IPS-18a (cell line): ENCODE data around the gene PDCD6IP.
"Not testable (repeated sequence)": the region's sequence is repeated elsewhere in the genome, so short reads cannot be mapped to it uniquely, and the experiment has no call there.

ENCODE experiments used
- H3K27ac ChIP-seq: one replicate; pipeline ENCODE4 v1.5.1; 2013; ENCODE audit warnings: low read length
- H3K27me3 ChIP-seq: one replicate; pipeline ENCODE4 v1.6.1; 2013; ENCODE audit warnings: mild to moderate bottlenecking, low read length; ENCODE audit not compliant: control insufficient read depth, insufficient read depth
- H3K36me3 ChIP-seq: one replicate; pipeline ENCODE4 v1.6.1; 2013; ENCODE audit warnings: low read depth, low read length; ENCODE audit not compliant: control insufficient read depth
- H3K4me1 ChIP-seq: one replicate; pipeline ENCODE4 v1.6.1; 2013; ENCODE audit warnings: low read depth, low read length; ENCODE audit not compliant: control insufficient read depth
- H3K4me3 ChIP-seq: one replicate; pipeline ENCODE4 v1.5.1; 2013; ENCODE audit warnings: low read length
- H3K9ac ChIP-seq: one replicate; pipeline ENCODE4 v1.6.1; 2013; ENCODE audit warnings: mild to moderate bottlenecking, low read length, moderate library complexity
- H3K9me3 ChIP-seq: one replicate; pipeline ENCODE4 v1.6.1; 2013; ENCODE audit warnings: low read depth, low read length; ENCODE audit not compliant: control insufficient read depth

Gene PDCD6IP

DNA sequence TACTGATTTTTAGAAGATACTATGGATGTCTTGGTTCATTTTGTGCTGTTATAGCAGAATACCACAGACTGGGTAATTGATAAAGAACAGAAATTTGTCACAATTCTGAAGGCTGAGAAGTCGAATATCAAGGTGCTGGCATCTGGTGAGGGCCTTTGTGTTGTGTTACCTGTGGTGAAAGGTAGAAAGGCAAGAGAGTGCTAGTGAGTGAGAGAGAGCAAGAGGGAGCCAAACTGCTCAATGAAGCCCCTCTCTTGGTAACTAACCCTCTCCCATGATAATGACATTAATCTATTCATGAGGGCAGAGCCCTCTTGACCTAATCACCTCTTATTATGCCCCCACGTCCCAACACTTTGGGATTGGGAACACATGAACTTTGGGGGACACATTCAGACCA is 31.3 kb downstream of the PDCD6IP start:
- Histone ChIP-seq H3K9ac (no peak overlapping the region), H3K27ac (no peak overlapping the region), H3K4me1 (peaks cover 17% of the 10 kb centered on the region), H3K27me3 (no peaks in the 10 kb centered on the region), H3K9me3 (no peaks in the 10 kb centered on the region), H3K36me3 (peaks cover 16% of the 10 kb centered on the region), H3K4me3 (no peak overlapping the region)

DNA sequence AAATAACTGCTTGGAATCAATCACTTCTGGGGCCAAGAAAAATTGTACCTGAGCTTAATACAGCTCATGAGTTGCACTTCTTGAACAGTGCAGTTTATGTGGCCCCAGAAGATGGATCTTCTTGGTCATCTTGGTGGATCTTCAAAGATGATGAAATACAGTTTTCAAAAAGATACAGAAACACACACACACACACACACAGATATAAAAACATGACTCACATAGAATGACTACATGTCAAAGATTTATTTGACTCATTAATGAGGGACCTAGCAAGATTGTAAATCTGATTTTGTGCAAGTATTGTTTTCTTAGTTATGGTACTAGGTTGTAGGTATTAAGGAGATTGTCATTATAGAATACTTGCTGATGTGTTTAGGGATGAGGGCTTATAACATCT is 32.6 kb downstream of the PDCD6IP start:
- Histone ChIP-seq H3K27ac (no peak overlapping the region), H3K4me1 (peaks cover 9% of the 10 kb centered on the region), H3K9me3 (no peaks in the 10 kb centered on the region), H3K4me3 (no peak overlapping the region), H3K9ac (no peak overlapping the region), H3K27me3 (no peaks in the 10 kb centered on the region), H3K36me3 (peaks cover 16% of the 10 kb centered on the region)

- Histone ChIP-seq H3K27ac (no peak overlapping the region), H3K36me3 (peaks cover 7% of the 10 kb centered on the region), H3K4me1 (peaks cover 9% of the 10 kb centered on the region), H3K9me3 (no peaks in the 10 kb centered on the region), H3K4me3 (no peak overlapping the region), H3K9ac (no peak overlapping the region), H3K27me3 (no peaks in the 10 kb centered on the region)
These were observed 35.1 kb downstream of the PDCD6IP start for GRCh38 chr3:33833408-33834095.

GRCh38 chr3:33834096-33834453 is 35.6 kb downstream of the PDCD6IP start:
- Histone ChIP-seq H3K27ac (no peak overlapping the region), H3K27me3 (no peaks in the 10 kb centered on the region), H3K9ac (no peak overlapping the region), H3K4me3 (no peak overlapping the region), H3K4me1 (peaks cover 9% of the 10 kb centered on the region), H3K36me3 (peaks cover 4% of the 10 kb centered on the region), H3K9me3 (no peaks in the 10 kb centered on the region)

GRCh38 chr3:33837182-33837581 is 38.8 kb downstream of the PDCD6IP start:
- not testable (repeated sequence) for H3K36me3 ChIP-seq, H3K9me3 ChIP-seq, H3K27ac ChIP-seq

DNA sequence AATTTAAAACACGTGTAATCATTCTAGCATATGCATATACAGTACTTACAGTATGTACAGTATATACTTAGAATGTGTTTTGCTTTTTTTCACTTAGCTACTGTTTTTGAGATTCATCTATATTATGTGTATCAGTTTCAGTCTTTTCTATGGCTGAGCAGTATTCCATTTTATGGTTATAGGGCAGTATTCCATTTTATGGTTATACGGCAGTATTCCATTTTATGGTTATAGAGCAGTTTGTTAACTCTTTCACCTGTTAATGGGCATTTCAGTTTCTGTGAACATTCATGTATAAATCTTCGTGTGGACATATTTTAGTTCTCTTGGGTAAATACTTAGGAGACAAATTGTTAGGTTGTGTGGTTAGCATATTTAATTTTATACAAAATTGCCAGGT is 40.9 kb downstream of the PDCD6IP start:
- Histone ChIP-seq H3K36me3 (peaks cover 5% of the 10 kb centered on the region), H3K9ac (no peak overlapping the region), H3K4me3 (no peak overlapping the region), H3K27ac (no peak overlapping the region), H3K4me1 (peaks cover under 1% of the 10 kb centered on the region), H3K27me3 (no peaks in the 10 kb centered on the region), H3K9me3 (no peaks in the 10 kb centered on the region)

More at GRCh38 chr3:33837182-33837581, 38.8 kb downstream of the PDCD6IP start:
- not testable (repeated sequence) for H3K4me3 ChIP-seq, H3K27me3 ChIP-seq, H3K9ac ChIP-seq, H3K4me1 ChIP-seq

DNA sequence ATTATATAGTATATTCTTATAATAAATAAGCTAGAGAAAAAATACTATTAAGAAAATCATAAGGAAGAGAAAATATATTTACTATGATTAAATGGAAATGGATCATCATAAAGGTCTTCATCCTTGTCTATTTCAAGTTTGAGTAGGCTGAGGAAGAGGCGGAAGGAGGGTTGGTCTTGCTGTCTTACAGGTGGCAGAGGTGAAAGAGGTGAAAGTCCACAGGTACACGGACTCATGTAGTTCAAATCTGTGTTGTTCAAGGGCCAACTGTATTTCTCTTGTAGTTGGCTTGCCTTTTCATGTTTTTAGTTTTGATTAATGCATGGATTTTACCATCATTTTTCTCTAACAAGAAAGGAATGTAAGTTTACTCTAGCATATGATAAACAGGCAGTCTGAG is 41.7 kb downstream of the PDCD6IP start:
- Histone ChIP-seq H3K36me3 (peaks cover 7% of the 10 kb centered on the region), H3K9me3 (no peaks in the 10 kb centered on the region), H3K4me1 (no peaks in the 10 kb centered on the region), H3K9ac (no peak overlapping the region), H3K27me3 (no peaks in the 10 kb centered on the region), H3K27ac (no peak overlapping the region), H3K4me3 (no peak overlapping the region)

GRCh38 chr3:33848624-33849347 is 50.4 kb downstream of the PDCD6IP start:
- H3K4me1 ChIP-seq: no peaks in the 10 kb centered on the region
- H3K9ac ChIP-seq: no peak overlapping the region
- H3K4me3 ChIP-seq: no peak overlapping the region
- H3K27me3 ChIP-seq: no peaks in the 10 kb centered on the region
- no peaks in the 10 kb centered on the region for H3K9me3 ChIP-seq
- H3K36me3 ChIP-seq: peaks cover 4% of the 10 kb centered on the region
- no peak overlapping the region for H3K27ac ChIP-seq

DNA sequence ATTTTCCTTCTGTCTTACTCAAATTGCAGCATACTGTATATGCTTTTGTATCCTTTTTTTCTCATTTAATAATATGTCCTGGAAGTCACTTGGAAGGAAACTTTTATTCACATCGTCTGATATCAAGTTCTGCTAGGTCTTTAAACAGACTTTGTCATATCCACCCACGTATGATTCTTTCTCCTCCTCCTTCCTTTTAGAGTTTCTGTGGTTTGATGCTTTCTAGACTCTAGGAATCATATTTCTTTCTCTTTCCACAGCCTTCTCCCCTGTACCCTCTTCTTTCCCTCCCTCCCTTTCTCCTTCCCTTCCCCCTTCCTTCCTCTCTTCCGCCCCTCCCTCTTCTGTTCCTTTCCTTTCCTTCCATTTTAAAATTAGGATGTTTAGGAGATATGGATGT is 52.2 kb downstream of the PDCD6IP start:
- not testable (repeated sequence) for H3K9ac ChIP-seq, H3K4me3 ChIP-seq, H3K27ac ChIP-seq, H3K4me1 ChIP-seq, H3K36me3 ChIP-seq, H3K9me3 ChIP-seq, H3K27me3 ChIP-seq

- not testable (repeated sequence) for H3K9me3 ChIP-seq, H3K36me3 ChIP-seq, H3K9ac ChIP-seq, H3K27ac ChIP-seq, H3K4me1 ChIP-seq, H3K4me3 ChIP-seq, H3K27me3 ChIP-seq
These were observed 57.0 kb downstream of the PDCD6IP start for GRCh38 chr3:33855407-33855806.

GRCh38 chr3:33855884-33856546 is 57.6 kb downstream of the PDCD6IP start:
- Histone ChIP-seq H3K9me3 (no peaks in the 10 kb centered on the region), H3K27me3 (no peaks in the 10 kb centered on the region), H3K27ac (no peak overlapping the region), H3K4me1 (no peaks in the 10 kb centered on the region), H3K4me3 (no peak overlapping the region), H3K9ac (no peak overlapping the region), H3K36me3 (peaks cover 8% of the 10 kb centered on the region)

DNA sequence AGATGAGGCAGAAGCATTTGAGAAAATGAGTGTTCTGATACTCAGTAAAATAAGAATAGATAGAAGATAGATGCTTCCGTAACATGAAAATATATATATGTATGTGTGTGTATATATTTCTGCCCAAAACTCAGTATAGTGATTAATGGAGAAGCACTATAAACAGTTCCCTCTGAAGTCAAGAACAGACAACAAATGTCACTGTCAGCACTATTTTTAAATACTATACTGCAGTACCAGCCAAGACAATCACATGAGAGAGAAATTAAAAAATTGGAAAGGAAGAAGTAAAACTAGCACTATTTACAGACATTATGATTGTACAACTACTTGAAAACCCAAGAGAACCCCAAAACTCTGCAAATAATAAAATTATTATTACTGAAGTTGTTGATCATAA is 59.3 kb downstream of the PDCD6IP start:
- not testable (repeated sequence) for H3K36me3 ChIP-seq, H3K4me1 ChIP-seq, H3K9ac ChIP-seq, H3K27me3 ChIP-seq, H3K9me3 ChIP-seq, H3K4me3 ChIP-seq, H3K27ac ChIP-seq
